GM23248 (cell line): ENCODE results near the gene EIF4E3. TPM values are rescaled to one million over a fixed set of nuclear protein-coding genes. Genes with fewer than 3 reads are reported as not detected.

Experiments
- DNase-seq: peaks from one replicate; pipeline ENCODE4 v3.0.0-alpha.2; 2015
- H2AFZ ChIP-seq: fragments of 200-600 bp; sonication (generic); 2 replicates; pipeline ENCODE4 v1.6.1; 2016; ENCODE audit warnings: antibody characterized with exemption
- H3F3A ChIP-seq: fragments of 200-600 bp; sonication (generic); 2 replicates; pipeline ENCODE4 v1.6.1; 2016; ENCODE audit warnings: mild to moderate bottlenecking, antibody characterized with exemption, mixed run types; ENCODE audit not compliant: insufficient read depth
- H3K27ac ChIP-seq: fragments of 200-600 bp; sonication (generic); 2 replicates; pipeline ENCODE4 v1.5.1; 2016; ENCODE audit warnings: mild to moderate bottlenecking
- H3K27me3 ChIP-seq: fragments of 200-600 bp; sonication (generic); replicated peaks from 2 replicates; pipeline ENCODE4 v1.6.1; 2016; ENCODE audit warnings: mild to moderate bottlenecking; ENCODE audit not compliant: insufficient read depth
- H3K36me3 ChIP-seq: fragments of 200-600 bp; sonication (generic); 2 replicates; pipeline ENCODE4 v1.6.1; 2016; ENCODE audit warnings: low read depth, mild to moderate bottlenecking
- H3K4me1 ChIP-seq: fragments of 200-600 bp; sonication (generic); 2 replicates; pipeline ENCODE4 v1.6.1; 2016; ENCODE audit warnings: mild to moderate bottlenecking; ENCODE audit not compliant: insufficient read depth
- H3K4me2 ChIP-seq: fragments of 200-600 bp; sonication (generic); one replicate; pipeline ENCODE4 v1.6.1; 2016; ENCODE audit warnings: mild to moderate bottlenecking; ENCODE audit not compliant: unreplicated experiment
- H3K4me3 ChIP-seq: fragments of 200-600 bp; sonication (generic); 2 replicates; pipeline ENCODE4 v1.5.1; 2016; ENCODE audit warnings: mild to moderate bottlenecking
- H3K79me2 ChIP-seq: fragments of 200-600 bp; sonication (generic); 2 replicates; pipeline ENCODE4 v1.6.1; 2016; ENCODE audit warnings: mild to moderate bottlenecking; ENCODE audit not compliant: insufficient read depth
- H3K9ac ChIP-seq: fragments of 200-600 bp; sonication (generic); 2 replicates; pipeline ENCODE4 v1.6.1; 2016; ENCODE audit warnings: mild to moderate bottlenecking
- H3K9me2 ChIP-seq: fragments of 200-600 bp; sonication (generic); 2 replicates; pipeline ENCODE4 v1.6.1; 2016; ENCODE audit warnings: mixed run types, mild to moderate bottlenecking, moderate library complexity; ENCODE audit not compliant: insufficient read depth
- H3K9me3 ChIP-seq: fragments of 200-600 bp; sonication (generic); one replicate; pipeline ENCODE4 v1.6.1; 2017; ENCODE audit warnings: low read depth
- H4K20me1 ChIP-seq: fragments of 200-600 bp; sonication (generic); 2 replicates; pipeline ENCODE4 v1.6.0; 2016; ENCODE audit not compliant: insufficient read depth
- EZH2 ChIP-seq: fragments of 200-600 bp; sonication (generic); IDR thresholded peaks from 2 replicates; pipeline ENCODE4 v1.6.1; 2018; ENCODE audit warnings: antibody characterized with exemption, mild to moderate bottlenecking; ENCODE audit not compliant: insufficient read depth, poor library complexity, severe bottlenecking
- EZH2phosphoT487 ChIP-seq: fragments of 200-600 bp; sonication (generic); IDR thresholded peaks from 2 replicates; pipeline ENCODE4 v1.6.1; 2018; ENCODE audit warnings: antibody characterized with exemption, moderate library complexity, mild to moderate bottlenecking, low read depth; ENCODE audit not compliant: insufficient read depth
- in situ Hi-C: fragments of 300-500 bp; cut with MboI; formaldehyde crosslinking; loops from 2 replicates; pipeline ENCODE4 v1.15.0; 2020
- polyA plus RNA-seq: library from polyadenylated mRNA; unstranded; fragments of >200 nt; fragmentation: Nextera tagmentation; extraction: Ambion mirVana; gene quantifications from 2 replicates; pipeline ENCODE4 v1.2.1, GENCODE V29; 2016
- total RNA-seq: library from RNA; depleted of rRNA; stranded (reverse); fragments of >200 nt; shearing (Covaris generic); gene quantifications from 2 replicates; pipeline ENCODE4 v1.2.3, GENCODE V29; 2014; rRNA removed

EIF4E3 gene
- total and polyA plus RNA-seq, 2 experiments from 2014 or later, result 1.1 TPM

GRCh38 chr3:71625676-71626075, 99.5 kb downstream of the EIF4E3 start:
- Histone ChIP-seq H3F3A (peaks cover 26% of the 10 kb centered on the region), H3K4me3 (no peak overlapping the region), H3K9me2 (no peaks in the 10 kb centered on the region), H3K27ac (no peak overlapping the region), H3K4me1 (peaks cover 20% of the 10 kb centered on the region), H2AFZ (no peak overlapping the region), H3K79me2 (no peaks in the 10 kb centered on the region), H3K4me2 (no peak overlapping the region), H4K20me1 (no peaks in the 10 kb centered on the region), H3K9me3 (no peaks in the 10 kb centered on the region), H3K9ac (no peak overlapping the region), H3K27me3 (peaks cover 23% of the 10 kb centered on the region), H3K36me3 (no peaks in the 10 kb centered on the region)
- no peak for DNase-seq
- TF ChIP-seq EZH2 (no peak), EZH2phosphoT487 (no peak)
- in situ Hi-C loops, result no loop called here

Other genes starting within 250 kb of the EIF4E3 start
- 37.4 and 52.5 TPM in 2 replicates for gene FOXP1, start 141.7 kb downstream of the EIF4E3 start, total RNA-seq
- 57.6 and 59.9 TPM in 2 replicates for gene FOXP1, start 141.7 kb downstream of the EIF4E3 start, polyA plus RNA-seq
- not detected in 2 replicates for gene GPR27, start 28.5 kb upstream of the EIF4E3 start, total RNA-seq
- gene GPR27, start 28.5 kb upstream of the EIF4E3 start, polyA plus RNA-seq, result 0.10 TPM in 1 of 2 replicates, not detected in the other
- gene PROK2, start 59.7 kb upstream of the EIF4E3 start, total RNA-seq, result not detected in 2 replicates
- gene PROK2, start 59.7 kb upstream of the EIF4E3 start, polyA plus RNA-seq, result not detected in 2 replicates